A549 (cell line): ENCODE measurements around the gene AFF3.

Experiments
- CHD2 ChIP-seq: fragments of 150-350 bp; IDR thresholded peaks from 2 replicates; pipeline ENCODE4 v1.6.1; 2014; ENCODE audit warnings: low read length; ENCODE audit not compliant: partially characterized antibody
- HES2 ChIP-seq: fragments of >200 bp; sonication (Bioruptor Twin); formaldehyde crosslinking; IDR thresholded peaks from 2 replicates; pipeline ENCODE4 v1.6.1; 2016
- POLR2A ChIP-seq: IDR thresholded peaks from 2 replicates; pipeline ENCODE4 v1.6.1; 2012; ENCODE audit warnings: mild to moderate bottlenecking, low read length
- RAD21 ChIP-seq, 2 experiments: fragments of >200 bp in 1 of 2; sonication (Bioruptor Twin) in 1 of 2; formaldehyde crosslinking in 1 of 2; IDR thresholded peaks in 1 of 2; conservative IDR thresholded peaks in 1 of 2; 2 replicates in 1 of 2; 3 replicates in 1 of 2; pipeline ENCODE4 v1.6.1; 2012 to 2018; ENCODE audit warnings: inconsistent platforms in 1 of 2
- RFX5 ChIP-seq: fragments of 450-650 bp; IDR thresholded peaks from 2 replicates; pipeline ENCODE4 v1.7.1; 2014; ENCODE audit warnings: antibody characterized with exemption, mild to moderate bottlenecking, moderate library complexity
- TF ChIP-seq, protein P1 (sequence below): fragments of >200 bp; sonication (Bioruptor Twin); formaldehyde crosslinking; IDR thresholded peaks from 3 replicates; pipeline ENCODE4 v1.5.1; 2016
- TF ChIP-seq, protein P2 (sequence below): fragments of 450-650 bp; IDR thresholded peaks from 2 replicates; pipeline ENCODE4 v1.6.1; 2014; ENCODE audit warnings: antibody characterized with exemption

DNA sequence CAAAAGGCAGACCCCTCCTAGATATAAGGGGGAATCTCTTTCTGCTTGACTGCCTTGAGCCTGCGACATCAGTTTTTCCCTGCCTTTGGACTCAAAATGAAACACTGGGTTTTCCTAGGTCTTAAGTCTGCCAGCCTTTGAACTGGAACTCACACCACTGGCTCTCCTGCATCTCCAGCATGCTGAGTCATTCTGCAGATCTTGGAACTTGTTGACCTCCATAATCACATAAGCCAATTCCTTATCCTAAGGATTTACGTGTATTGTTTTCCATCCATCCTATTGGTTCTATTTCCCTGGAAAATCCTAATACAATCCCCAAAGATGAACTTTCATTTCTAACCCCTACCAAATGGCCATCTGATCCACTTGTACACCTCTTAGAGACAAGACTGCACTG is 88.0 kb downstream of the AFF3 start:
- TF ChIP-seq, protein P1, sequence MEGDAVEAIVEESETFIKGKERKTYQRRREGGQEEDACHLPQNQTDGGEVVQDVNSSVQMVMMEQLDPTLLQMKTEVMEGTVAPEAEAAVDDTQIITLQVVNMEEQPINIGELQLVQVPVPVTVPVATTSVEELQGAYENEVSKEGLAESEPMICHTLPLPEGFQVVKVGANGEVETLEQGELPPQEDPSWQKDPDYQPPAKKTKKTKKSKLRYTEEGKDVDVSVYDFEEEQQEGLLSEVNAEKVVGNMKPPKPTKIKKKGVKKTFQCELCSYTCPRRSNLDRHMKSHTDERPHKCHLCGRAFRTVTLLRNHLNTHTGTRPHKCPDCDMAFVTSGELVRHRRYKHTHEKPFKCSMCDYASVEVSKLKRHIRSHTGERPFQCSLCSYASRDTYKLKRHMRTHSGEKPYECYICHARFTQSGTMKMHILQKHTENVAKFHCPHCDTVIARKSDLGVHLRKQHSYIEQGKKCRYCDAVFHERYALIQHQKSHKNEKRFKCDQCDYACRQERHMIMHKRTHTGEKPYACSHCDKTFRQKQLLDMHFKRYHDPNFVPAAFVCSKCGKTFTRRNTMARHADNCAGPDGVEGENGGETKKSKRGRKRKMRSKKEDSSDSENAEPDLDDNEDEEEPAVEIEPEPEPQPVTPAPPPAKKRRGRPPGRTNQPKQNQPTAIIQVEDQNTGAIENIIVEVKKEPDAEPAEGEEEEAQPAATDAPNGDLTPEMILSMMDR = no peak
- TF ChIP-seq, protein P2, sequence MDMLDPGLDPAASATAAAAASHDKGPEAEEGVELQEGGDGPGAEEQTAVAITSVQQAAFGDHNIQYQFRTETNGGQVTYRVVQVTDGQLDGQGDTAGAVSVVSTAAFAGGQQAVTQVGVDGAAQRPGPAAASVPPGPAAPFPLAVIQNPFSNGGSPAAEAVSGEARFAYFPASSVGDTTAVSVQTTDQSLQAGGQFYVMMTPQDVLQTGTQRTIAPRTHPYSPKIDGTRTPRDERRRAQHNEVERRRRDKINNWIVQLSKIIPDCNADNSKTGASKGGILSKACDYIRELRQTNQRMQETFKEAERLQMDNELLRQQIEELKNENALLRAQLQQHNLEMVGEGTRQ = no peak
- TF ChIP-seq POLR2A (no peak), RFX5 (no peak), RAD21 (conservative IDR thresholded peaks at IDR 0.05 in 1 of 2, IDR thresholded peaks at IDR 0.05 in 1 of 2) (no peak), HES2 (no peak), CHD2 (no peak)
